PC-9 (cell line): ENCODE measurements around the gene ARHGEF37.

Experiments used
- CTCF ChIP-seq: fragments of 200-600 bp; sonication (generic); conservative IDR thresholded peaks from 2 replicates; pipeline ENCODE4 v1.6.1; 2017; ENCODE audit warnings: mixed run types, antibody characterized with exemption, mild to moderate bottlenecking, moderate library complexity
- EZH2 ChIP-seq: fragments of 200-600 bp; sonication (generic); IDR thresholded peaks from 2 replicates; pipeline ENCODE4 v1.8.0; 2017; ENCODE audit warnings: antibody characterized with exemption, low read depth

DNA sequence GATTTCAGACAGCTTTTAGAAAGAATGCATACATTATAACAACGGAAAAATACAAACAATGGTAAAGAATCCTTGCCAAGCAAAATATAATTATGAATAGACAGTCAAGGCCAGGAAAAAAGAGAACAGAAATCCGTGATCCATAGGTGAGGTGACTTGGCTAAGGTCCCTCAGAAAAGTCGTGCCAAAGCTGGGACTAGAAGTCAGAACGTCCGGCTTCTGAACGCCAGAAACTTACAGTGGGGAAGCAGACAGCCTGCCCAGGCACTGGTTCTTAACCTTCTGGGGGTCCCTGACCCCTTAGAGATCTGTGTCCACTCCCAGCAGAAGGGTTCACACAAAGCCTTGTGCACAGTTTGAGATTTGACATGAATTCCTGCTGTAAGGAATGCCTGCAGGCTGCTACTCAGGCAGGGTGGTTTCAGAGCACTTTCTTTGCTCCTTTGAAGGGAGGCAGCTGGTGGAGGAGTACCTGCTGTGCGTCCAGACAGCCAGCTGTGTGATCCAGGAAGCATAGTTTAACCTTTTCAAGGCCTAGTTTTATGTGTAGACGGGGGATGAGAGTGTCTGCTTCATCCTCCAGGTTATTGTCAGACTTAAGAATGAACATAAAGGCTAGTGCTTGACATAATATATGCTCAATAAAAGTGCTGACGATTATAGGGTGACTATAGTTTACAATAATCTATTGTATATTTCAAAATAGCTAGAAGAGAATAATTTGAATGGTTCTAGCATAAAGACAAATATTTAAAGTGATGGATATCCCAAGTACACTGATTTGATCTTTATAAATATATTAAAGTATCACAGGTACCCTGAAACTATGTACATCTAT, 852 bp downstream of the ARHGEF37 start:
- TF ChIP-seq CTCF (no peak), EZH2 (no peak)
